Measurements from ENCODE around the gene MRPL54.

DNA sequence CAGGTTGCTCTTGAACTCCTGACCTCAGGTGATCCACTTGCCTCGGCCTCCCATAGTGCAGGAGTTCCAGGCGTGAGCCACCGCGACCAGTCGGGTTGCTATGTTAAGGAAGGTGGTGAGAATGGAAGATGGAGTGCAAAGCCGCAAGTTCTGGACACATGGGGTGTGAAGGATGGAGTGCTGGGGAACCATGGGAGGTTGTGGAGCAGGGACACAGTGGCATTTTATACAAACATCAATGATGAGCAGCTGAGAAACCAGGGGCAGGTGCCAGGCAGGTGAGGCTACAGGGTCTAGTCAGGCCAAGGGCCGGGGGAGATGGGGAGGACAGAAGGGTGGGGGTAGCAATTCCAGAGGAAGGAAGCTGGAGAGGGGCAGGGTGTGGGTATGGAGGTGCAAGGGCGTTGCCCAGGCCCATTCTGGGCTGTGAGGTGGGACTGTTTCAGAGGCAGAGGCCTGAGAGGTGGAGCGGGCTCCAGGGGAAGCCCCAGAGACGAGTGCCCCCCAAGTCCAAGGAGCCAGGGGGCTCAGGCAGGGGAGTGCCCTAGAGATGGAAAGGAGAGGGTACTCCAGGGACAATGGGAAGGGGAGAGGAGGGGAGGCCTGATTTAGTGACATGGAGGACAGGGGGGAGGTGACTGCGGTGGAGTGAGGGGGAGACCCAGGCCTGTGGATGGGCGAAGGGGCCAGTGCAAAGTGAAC is 11.5 kb downstream of the MRPL54 start:
- TF ChIP-seq, protein P1, sequence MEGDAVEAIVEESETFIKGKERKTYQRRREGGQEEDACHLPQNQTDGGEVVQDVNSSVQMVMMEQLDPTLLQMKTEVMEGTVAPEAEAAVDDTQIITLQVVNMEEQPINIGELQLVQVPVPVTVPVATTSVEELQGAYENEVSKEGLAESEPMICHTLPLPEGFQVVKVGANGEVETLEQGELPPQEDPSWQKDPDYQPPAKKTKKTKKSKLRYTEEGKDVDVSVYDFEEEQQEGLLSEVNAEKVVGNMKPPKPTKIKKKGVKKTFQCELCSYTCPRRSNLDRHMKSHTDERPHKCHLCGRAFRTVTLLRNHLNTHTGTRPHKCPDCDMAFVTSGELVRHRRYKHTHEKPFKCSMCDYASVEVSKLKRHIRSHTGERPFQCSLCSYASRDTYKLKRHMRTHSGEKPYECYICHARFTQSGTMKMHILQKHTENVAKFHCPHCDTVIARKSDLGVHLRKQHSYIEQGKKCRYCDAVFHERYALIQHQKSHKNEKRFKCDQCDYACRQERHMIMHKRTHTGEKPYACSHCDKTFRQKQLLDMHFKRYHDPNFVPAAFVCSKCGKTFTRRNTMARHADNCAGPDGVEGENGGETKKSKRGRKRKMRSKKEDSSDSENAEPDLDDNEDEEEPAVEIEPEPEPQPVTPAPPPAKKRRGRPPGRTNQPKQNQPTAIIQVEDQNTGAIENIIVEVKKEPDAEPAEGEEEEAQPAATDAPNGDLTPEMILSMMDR (IDR thresholded peaks at IDR 0.05; ENCODE audit: insufficient read depth, low read length) = no peak
- TF ChIP-seq POLR2AphosphoS5 (IDR thresholded peaks at IDR 0.05; ENCODE audit: low read depth) = no peak

Data from HL-60 (cell line).